IPS DF 6.9 (cell line): ENCODE results near the gene CAMTA1.
"Not testable (repeated sequence)": the region's sequence is repeated elsewhere in the genome, so short reads cannot be mapped to it uniquely, and the experiment has no call there.

ENCODE experiments used
- DNase-seq: peaks from one replicate; pipeline ENCODE4 v3.0.0-alpha.2; 2013; ENCODE audit warnings: low read depth, low spot score
- H3K27ac ChIP-seq: one replicate; pipeline ENCODE4 v1.5.1; 2013; ENCODE audit warnings: low read length, control low read depth
- H3K27me3 ChIP-seq: 2 replicates; pipeline ENCODE4 v1.6.1; 2013; ENCODE audit warnings: mild to moderate bottlenecking, low read length; ENCODE audit not compliant: control insufficient read depth, insufficient read depth
- H3K36me3 ChIP-seq: 2 replicates; pipeline ENCODE4 v1.6.1; 2013; ENCODE audit warnings: low read length; ENCODE audit not compliant: control insufficient read depth, insufficient read depth
- H3K4me1 ChIP-seq: 2 replicates; pipeline ENCODE4 v1.6.1; 2013; ENCODE audit warnings: low read length; ENCODE audit not compliant: control insufficient read depth, insufficient read depth
- H3K4me3 ChIP-seq: 2 replicates; pipeline ENCODE4 v1.5.1; 2013; ENCODE audit warnings: mild to moderate bottlenecking, low read length
- H3K9me3 ChIP-seq: 2 replicates; pipeline ENCODE4 v1.6.1; 2013; ENCODE audit warnings: low read length, inconsistent platforms; ENCODE audit not compliant: control insufficient read depth, insufficient read depth
- WGBS: extraction: QIAGEN DNeasy Blood & Tissue Kit; methylation state at CpG from one replicate; pipeline ENCODE4 v1.1.7; 2013; ENCODE audit warnings: mixed read lengths, missing lambda C conversion rate; ENCODE audit not compliant: insufficient read length, insufficient coverage; 5-methylcytosine and 5-hydroxymethylcytosine counted together

The CAMTA1 gene

DNA sequence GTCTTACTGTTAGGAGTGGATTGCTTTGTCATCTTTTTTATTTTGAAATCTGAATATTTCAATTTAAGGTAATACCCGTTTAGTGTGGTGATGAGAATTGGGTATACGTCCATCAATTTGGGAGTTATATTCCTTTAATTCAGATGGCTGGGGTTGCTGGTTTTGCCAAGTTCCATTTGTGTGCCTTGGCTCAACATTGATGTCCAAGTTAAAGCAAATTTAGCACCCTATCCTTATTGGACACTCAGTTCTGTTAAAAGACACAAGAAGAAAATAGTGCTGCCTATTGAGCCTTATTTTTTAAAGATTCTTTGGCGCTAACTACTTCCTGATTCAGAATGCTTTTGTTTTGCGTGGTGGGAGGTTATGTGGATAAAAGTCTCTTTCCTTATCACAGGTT lies 40.6 kb downstream of the CAMTA1 start:
- Histone ChIP-seq H3K4me1 (no peaks in the 10 kb centered on the region), H3K27ac (no peak overlapping the region), H3K36me3 (no peaks in the 10 kb centered on the region; the same call in 1 of the 2 replicates), H3K4me3 (no peak overlapping the region), H3K27me3 (no peaks in the 10 kb centered on the region), H3K9me3 (no peaks in the 10 kb centered on the region)
- no peak for DNase-seq
- WGBS: no CpG with 5 or more reads among the region's 4 CpGs

DNA sequence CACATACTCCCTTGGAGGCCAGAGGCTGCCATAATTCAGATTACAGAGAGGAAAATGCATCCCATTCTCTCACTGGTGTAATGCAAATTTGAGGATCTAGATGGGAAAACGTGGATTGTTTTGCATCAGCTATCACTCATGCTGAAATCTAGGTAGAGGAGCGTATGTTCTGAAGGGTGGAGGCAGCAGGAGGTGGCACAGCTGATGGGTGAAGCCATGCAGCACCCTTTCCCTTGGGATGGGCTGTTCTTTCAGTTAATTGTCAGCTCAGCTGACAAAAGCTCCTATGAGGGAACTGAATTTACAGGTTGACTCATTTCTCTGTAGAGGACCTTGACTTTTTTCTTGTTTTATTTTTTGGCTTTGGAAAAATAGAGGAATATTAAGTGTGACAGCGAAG lies 41.8 kb downstream of the CAMTA1 start:
- Histone ChIP-seq H3K36me3 (no peaks in the 10 kb centered on the region; the same call in 1 of the 2 replicates), H3K27me3 (no peaks in the 10 kb centered on the region), H3K27ac (no peak overlapping the region), H3K4me3 (no peak overlapping the region), H3K4me1 (no peaks in the 10 kb centered on the region), H3K9me3 (no peaks in the 10 kb centered on the region)
- no peak for DNase-seq
- no CpG with 5 or more reads among the region's 3 CpGs for WGBS

DNA sequence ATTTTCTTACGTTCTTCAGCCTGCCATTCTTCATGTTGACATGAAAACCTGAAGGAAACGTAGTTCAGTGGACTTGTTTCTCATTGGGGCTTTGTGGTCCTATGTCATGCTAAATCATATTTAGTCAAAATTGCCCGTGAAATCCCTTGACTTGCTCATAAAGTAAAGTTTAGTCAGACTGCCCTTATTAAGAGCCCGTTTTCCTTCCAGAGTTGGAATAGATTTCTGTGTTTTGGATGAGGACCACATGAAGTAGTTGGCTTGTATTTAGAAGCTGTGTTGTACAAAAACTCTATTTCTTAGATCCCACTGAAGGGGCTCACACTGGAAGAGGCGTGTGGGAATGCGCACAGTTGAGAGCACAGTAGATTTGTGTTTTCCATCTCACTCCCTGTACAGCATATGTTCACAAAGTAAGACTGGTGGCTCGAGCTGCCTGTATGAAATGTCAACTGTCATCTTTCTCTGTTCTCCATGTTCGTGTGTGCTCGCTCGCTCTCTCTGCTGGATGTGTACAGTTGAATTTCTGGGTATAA lies 42.4 kb downstream of the CAMTA1 start:
- Histone ChIP-seq H3K36me3 (no peaks in the 10 kb centered on the region; the same call in 1 of the 2 replicates), H3K9me3 (no peaks in the 10 kb centered on the region), H3K27me3 (no peaks in the 10 kb centered on the region), H3K4me3 (no peak overlapping the region), H3K27ac (no peak overlapping the region), H3K4me1 (no peaks in the 10 kb centered on the region)
- DNase-seq: no peak
- WGBS: no CpG with 5 or more reads among the region's 10 CpGs

DNA sequence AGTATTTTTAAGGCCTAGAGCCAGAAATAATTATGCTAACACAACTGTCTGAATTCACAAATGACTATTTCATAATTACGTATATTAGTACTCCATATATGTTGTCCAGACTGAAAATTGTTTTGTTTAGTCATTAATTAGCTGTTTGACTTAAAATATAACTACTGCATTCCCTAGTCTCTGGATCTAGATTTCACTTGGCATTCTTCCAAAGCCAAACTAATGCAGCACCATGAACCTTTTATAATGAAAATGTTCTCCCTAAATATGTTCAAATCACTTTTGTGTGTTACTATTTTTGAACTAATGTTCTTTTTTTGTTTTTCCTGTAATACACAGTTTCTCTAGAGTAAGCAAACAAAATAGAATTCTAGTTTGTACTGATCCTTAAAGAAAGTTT lies 46.1 kb downstream of the CAMTA1 start:
- no peaks in the 10 kb centered on the region for H3K9me3 ChIP-seq
- DNase-seq: no peak
- no peaks in the 10 kb centered on the region for H3K4me1 ChIP-seq
- no peak overlapping the region for H3K27ac ChIP-seq
- H3K4me3 ChIP-seq: no peak overlapping the region
- no peaks in the 10 kb centered on the region for H3K27me3 ChIP-seq
- WGBS: no CpG with 5 or more reads among the region's 1 CpG
- H3K36me3 ChIP-seq: no peaks in the 10 kb centered on the region

DNA sequence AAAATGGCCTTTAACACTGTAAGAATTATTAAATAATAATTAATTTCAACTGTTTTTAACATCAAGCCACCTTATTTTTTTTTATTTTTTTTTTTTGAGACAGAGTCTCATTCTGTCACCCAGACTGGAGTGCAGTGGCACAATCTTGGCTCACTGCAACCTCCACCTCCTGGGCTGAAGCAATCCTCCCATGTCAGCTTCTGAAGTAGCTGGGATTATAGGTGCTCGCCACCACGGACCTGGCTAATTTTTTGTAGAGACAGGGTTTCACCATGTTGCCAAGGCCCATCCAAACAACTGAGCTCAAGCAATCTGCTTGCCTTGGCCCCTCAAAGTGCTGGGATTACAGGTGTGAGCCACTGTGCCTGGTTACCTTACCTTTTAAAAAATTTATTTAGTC lies 46.8 kb downstream of the CAMTA1 start:
- WGBS: no CpG with 5 or more reads among the region's 2 CpGs
- not testable (repeated sequence) for DNase-seq, H3K27ac ChIP-seq

DNA sequence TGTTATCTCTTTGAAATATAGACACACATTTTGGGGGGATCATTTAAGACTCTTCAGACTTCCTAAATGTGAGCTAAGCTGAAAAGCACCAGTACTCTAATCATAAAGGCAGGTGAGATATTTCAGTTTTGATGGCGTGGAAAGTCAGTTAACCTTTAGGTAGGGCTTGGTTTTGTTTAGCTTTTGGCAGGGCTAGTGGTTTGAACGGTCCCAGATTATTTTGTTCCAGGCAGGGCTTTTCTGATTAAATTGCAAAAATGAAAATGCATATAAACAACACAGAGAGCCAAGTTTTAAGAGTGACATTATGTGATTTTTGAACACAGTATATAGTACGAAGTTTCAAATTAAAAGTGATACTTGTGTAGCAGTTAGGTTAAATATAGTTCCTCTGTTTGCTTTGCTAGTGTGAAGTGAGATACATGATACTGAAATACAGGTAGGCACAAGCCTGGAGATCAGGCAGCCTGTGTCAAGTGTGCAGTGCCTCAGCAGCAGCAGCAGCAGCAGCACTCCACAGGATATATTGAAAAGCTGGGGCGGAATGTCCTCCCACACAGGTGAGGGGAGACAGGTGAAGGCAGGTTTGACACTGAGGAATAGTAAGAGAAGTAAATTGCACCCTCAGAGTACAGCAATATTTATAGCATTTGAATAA lies 47.4 kb downstream of the CAMTA1 start:
- H3K9me3 ChIP-seq: no peaks in the 10 kb centered on the region
- no peaks in the 10 kb centered on the region for H3K27me3 ChIP-seq
- no peaks in the 10 kb centered on the region for H3K36me3 ChIP-seq
- H3K4me3 ChIP-seq: no peak overlapping the region
- H3K4me1 ChIP-seq: no peaks in the 10 kb centered on the region
- no peak overlapping the region for H3K27ac ChIP-seq
- no peak for DNase-seq
- WGBS: no CpG with 5 or more reads among the region's 4 CpGs

More for the DNA sequence above, 46.8 kb downstream of the CAMTA1 start:
- not testable (repeated sequence) for H3K27me3 ChIP-seq, H3K4me1 ChIP-seq, H3K36me3 ChIP-seq, H3K9me3 ChIP-seq, H3K4me3 ChIP-seq

DNA sequence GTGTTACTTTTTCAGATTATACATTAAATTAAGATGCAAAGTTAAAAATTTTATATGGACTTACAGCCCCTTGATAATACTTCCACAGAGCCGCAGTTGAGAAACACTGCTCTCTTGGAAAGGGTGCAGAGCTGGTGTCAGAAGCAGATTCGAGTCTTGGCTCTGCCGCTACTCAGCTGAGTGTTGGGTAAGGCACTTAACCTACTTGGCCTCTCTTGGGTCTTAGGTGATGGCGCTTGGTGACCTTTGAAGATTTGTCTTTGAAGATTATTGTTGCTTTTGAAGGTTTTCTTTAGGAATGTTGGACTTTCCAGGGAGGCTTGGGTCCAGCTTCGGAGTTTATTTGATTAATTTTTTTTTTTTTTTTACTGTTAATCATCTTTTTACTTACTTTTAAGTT lies 48.5 kb downstream of the CAMTA1 start:
- no CpG with 5 or more reads among the region's 5 CpGs for WGBS
- Histone ChIP-seq H3K27me3 (no peaks in the 10 kb centered on the region), H3K4me3 (no peak overlapping the region), H3K4me1 (no peaks in the 10 kb centered on the region), H3K36me3 (no peaks in the 10 kb centered on the region), H3K9me3 (no peaks in the 10 kb centered on the region), H3K27ac (no peak overlapping the region)
- DNase-seq: no peak

DNA sequence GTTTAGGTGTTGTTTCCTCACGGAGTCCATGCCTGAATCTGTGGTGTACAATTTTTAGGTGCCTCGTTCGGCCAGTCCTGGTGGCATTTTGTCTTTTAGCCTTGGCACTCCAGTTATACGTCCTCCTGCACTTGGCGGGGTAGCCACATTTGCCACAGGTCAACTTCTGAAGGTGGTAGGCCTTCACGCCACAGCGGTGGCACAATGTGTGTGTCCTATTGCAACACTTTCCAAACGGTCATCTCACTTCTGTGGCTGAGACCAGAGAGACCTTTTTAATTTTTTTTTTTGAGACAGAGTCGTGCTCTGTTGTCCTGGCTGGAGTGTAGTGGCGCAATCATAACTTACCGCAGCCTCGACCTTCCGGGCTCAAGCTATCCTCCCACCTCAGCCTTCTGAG lies 49.1 kb downstream of the CAMTA1 start:
- no peaks in the 10 kb centered on the region for H3K9me3 ChIP-seq
- DNase-seq: no peak
- H3K36me3 ChIP-seq: no peaks in the 10 kb centered on the region
- no peaks in the 10 kb centered on the region for H3K27me3 ChIP-seq
- no CpG with 5 or more reads among the region's 13 CpGs for WGBS
- H3K4me3 ChIP-seq: no peak overlapping the region
- H3K4me1 ChIP-seq: no peaks in the 10 kb centered on the region
- no peak overlapping the region for H3K27ac ChIP-seq

DNA sequence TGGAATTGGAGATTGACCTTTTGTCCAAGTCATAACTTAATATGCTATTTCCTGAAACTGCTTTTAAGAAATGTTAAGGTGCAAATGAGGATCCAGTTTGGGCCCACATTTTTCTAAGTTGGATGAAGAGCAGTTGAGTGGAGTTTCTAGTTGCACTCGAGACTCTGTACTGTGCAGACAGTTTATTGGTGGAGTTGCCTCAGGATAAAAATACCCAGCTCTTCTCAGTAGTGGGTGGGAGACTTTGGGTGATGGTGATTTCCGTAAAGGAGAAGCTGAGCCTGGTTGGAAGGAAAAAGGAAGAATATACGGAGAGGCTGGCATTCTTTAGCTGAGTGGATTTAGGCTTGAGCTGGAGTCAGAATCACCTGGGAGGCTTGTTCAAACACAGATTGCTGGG lies 49.9 kb downstream of the CAMTA1 start:
- Histone ChIP-seq H3K27me3 (no peaks in the 10 kb centered on the region), H3K4me3 (no peak overlapping the region), H3K4me1 (no peaks in the 10 kb centered on the region), H3K27ac (no peak overlapping the region), H3K9me3 (no peaks in the 10 kb centered on the region), H3K36me3 (no peaks in the 10 kb centered on the region)
- DNase-seq: no peak
- no CpG with 5 or more reads among the region's 3 CpGs for WGBS

DNA sequence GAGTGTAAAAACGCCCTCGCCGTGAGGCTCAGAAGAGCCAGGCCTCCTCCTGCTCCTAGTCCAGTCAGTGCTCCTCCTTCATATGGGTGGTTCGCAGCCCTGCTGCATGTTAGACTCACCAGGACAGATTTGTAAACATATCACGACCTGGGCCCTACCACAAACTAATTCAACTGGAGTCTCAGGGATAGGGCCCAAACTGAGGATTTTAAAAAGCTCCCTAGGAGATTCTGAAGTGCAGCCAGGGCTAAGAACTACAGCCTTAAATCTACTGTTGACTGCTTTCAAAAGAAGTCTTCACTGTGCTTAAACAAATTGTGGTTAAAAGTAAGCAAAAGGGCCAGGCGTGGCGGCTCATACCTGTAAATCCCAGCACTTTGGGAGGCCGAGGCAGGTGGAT lies 57.0 kb downstream of the CAMTA1 start:
- Histone ChIP-seq H3K36me3 (no peaks in the 10 kb centered on the region), H3K9me3 (no peaks in the 10 kb centered on the region), H3K27ac (no peak overlapping the region), H3K4me3 (no peak overlapping the region), H3K4me1 (no peaks in the 10 kb centered on the region), H3K27me3 (no peaks in the 10 kb centered on the region)
- no CpG with 5 or more reads among the region's 8 CpGs for WGBS
- DNase-seq: no peak

DNA sequence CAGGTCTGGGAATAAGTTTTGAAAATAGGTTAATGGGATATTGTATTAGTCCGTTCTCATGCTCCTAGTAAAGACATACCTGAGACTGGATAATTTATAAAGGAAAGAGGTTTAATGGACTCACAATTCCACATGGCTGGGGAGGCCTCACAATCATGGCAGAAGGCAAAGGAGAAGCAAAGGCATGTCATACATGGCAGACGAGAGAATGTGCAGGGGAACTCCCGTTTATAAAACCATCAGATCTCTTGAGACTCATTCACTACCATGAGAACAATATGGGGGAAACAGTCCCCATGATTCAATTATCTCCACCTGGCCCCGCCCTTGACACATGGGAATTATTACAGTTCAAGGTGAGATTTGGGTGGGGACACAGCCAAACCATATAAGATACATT lies 60.5 kb downstream of the CAMTA1 start:
- H3K4me3 ChIP-seq, H3K4me1 ChIP-seq, H3K27me3 ChIP-seq, H3K36me3 ChIP-seq, H3K27ac ChIP-seq, H3K9me3 ChIP-seq, DNase-seq: not testable (repeated sequence)
- no CpG with 5 or more reads among the region's 4 CpGs for WGBS
